Activated CD8-positive, alpha-beta memory T cell treated with anti-CD3 and anti-CD28 coated beads for 1 hour (primary cell): ENCODE results near the gene SLC7A1.

ENCODE experiments used
- DNase-seq, 2 donors: peaks; one replicate each; pipeline ENCODE4 v3.0.0-alpha.2; 2020; ENCODE audit warnings: low read depth in 1 of 2; ENCODE audit errors: extremely low read depth in 1 of 2

SLC7A1 gene

GRCh38 chr13:29496241-29496712 is 99.2 kb downstream of the SLC7A1 start:
- DNase-seq = no peak

GRCh38 chr13:29494520-29494919 is 101.0 kb downstream of the SLC7A1 start:
- DNase-seq = no peak

- no peak for DNase-seq
Measured at GRCh38 chr13:29493796-29494195, 101.7 kb downstream of the SLC7A1 start.

GRCh38 chr13:29491248-29491647 is 104.2 kb downstream of the SLC7A1 start:
- no peak for DNase-seq

- DNase-seq = no peak
Measured at GRCh38 chr13:29490561-29490885, 105.0 kb downstream of the SLC7A1 start.

- DNase-seq = no peak
Measured at GRCh38 chr13:29489650-29490560, 105.6 kb downstream of the SLC7A1 start.

- no peak for DNase-seq
Measured at GRCh38 chr13:29487466-29488454, 107.7 kb downstream of the SLC7A1 start.

GRCh38 chr13:29486551-29486950 is 108.9 kb downstream of the SLC7A1 start:
- DNase-seq = no peak

GRCh38 chr13:29484796-29485195 is 110.7 kb downstream of the SLC7A1 start:
- no peak for DNase-seq

GRCh38 chr13:29484236-29484635 is 111.3 kb downstream of the SLC7A1 start:
- no peak for DNase-seq

- no peak for DNase-seq
Measured at GRCh38 chr13:29483623-29484022, 111.9 kb downstream of the SLC7A1 start.

- DNase-seq = no peak
Measured at GRCh38 chr13:29483211-29483610, 112.3 kb downstream of the SLC7A1 start.

- no peak for DNase-seq
Measured at GRCh38 chr13:29482504-29482903, 113.0 kb downstream of the SLC7A1 start.

GRCh38 chr13:29481603-29482002 is 113.9 kb downstream of the SLC7A1 start:
- DNase-seq = no peak

- no peak for DNase-seq
Measured at GRCh38 chr13:29480893-29481525, 114.5 kb downstream of the SLC7A1 start.

- no peak for DNase-seq
Measured at GRCh38 chr13:29479716-29480492, 115.6 kb downstream of the SLC7A1 start.

GRCh38 chr13:29476046-29476445 is 119.4 kb downstream of the SLC7A1 start:
- DNase-seq = no peak

- DNase-seq = no peak
Measured at GRCh38 chr13:29474991-29475390, 120.5 kb downstream of the SLC7A1 start.

- DNase-seq = no peak
Measured at GRCh38 chr13:29473166-29473565, 122.3 kb downstream of the SLC7A1 start.

- peak in 1 of 2 donors; percentile 13 for DNase-seq
Measured at GRCh38 chr13:29472332-29472961, 123.0 kb downstream of the SLC7A1 start.
